Fibroblast of mammary gland (primary cell): ENCODE results near the gene TCF7L2.
A peak's percentile ranks its signal among the peaks of the same experiment; 100 is the strongest.

ENCODE experiments used
- DNase-seq: peaks from one replicate; pipeline ENCODE4 v3.0.0-alpha.2; 2010; ENCODE audit warnings: low read depth
- H3K4me3 ChIP-seq: 2 replicates; pipeline ENCODE4 v1.5.1; 2011; ENCODE audit warnings: low read depth, mild to moderate bottlenecking, low read length, moderate library complexity; ENCODE audit not compliant: control insufficient read depth
- TF ChIP-seq, protein P1 (sequence below): conservative IDR thresholded peaks from 2 replicates; pipeline ENCODE4 v1.5.1; 2011; ENCODE audit warnings: low read depth, low read length, inconsistent platforms; ENCODE audit not compliant: control insufficient read depth, insufficient read depth

TCF7L2 gene

GRCh38 chr10:112963835-112964234 lies 13.8 kb downstream of the TCF7L2 start:
- DNase-seq, result peak; percentile 35
- TF ChIP-seq, protein P1, sequence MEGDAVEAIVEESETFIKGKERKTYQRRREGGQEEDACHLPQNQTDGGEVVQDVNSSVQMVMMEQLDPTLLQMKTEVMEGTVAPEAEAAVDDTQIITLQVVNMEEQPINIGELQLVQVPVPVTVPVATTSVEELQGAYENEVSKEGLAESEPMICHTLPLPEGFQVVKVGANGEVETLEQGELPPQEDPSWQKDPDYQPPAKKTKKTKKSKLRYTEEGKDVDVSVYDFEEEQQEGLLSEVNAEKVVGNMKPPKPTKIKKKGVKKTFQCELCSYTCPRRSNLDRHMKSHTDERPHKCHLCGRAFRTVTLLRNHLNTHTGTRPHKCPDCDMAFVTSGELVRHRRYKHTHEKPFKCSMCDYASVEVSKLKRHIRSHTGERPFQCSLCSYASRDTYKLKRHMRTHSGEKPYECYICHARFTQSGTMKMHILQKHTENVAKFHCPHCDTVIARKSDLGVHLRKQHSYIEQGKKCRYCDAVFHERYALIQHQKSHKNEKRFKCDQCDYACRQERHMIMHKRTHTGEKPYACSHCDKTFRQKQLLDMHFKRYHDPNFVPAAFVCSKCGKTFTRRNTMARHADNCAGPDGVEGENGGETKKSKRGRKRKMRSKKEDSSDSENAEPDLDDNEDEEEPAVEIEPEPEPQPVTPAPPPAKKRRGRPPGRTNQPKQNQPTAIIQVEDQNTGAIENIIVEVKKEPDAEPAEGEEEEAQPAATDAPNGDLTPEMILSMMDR, result no peak
- no peak overlapping the region for H3K4me3 ChIP-seq

DNA sequence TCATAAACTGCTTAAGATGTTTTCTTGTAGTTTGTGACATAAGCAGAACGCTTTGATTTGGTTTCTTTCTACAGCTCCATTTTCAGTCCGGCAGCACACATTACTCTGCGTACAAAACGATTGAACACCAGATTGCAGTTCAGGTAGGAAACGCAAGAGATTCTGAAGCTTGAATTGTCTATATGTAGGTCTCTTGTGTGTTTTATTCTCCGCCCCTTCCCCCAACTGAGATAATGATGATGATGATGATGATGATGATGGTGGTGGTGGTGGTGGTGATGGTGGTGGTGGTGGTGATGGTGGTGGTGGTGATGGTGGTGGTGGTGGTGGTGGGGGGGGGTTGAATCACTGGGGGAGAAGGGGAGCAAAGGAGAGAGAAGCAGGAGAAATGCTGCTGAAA lies 14.4 kb downstream of the TCF7L2 start:
- H3K4me3 ChIP-seq, result no peak overlapping the region
- TF ChIP-seq, protein P1, result no peak
- DNase-seq, result no peak

- TF ChIP-seq, protein P1, result no peak
- H3K4me3 ChIP-seq, result no peak overlapping the region
- DNase-seq, result no peak
These were observed 16.3 kb downstream of the TCF7L2 start for GRCh38 chr10:112966194-112966855.

DNA sequence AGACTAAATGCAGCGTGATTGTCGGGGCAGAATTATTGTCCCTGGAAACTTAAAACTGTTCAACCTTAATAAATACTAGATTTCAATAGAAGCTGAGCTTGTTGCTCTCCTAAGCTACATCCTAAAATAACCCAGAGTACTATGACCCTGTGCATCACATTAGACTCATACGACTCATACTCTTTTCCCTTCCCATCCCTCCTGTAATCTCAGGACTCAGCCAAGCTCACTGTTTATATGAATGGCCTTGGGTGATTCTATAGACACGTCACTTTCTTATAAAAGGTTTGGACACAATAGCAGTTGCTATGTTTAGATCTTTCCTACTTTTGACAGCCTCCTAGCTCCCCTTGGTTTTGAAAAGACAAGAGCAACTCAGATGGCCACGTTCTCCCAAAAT lies 17.2 kb downstream of the TCF7L2 start:
- peak; percentile 80 for DNase-seq
- TF ChIP-seq, protein P1, result no peak
- no peak overlapping the region for H3K4me3 ChIP-seq

GRCh38 chr10:112969131-112969530 lies 19.1 kb downstream of the TCF7L2 start:
- TF ChIP-seq, protein P1, result no peak
- no peak overlapping the region for H3K4me3 ChIP-seq
- DNase-seq, result no peak

GRCh38 chr10:112969542-112969941 lies 19.5 kb downstream of the TCF7L2 start:
- no peak for DNase-seq
- no peak overlapping the region for H3K4me3 ChIP-seq
- TF ChIP-seq, protein P1, result no peak

- DNase-seq, result no peak
- no peak overlapping the region for H3K4me3 ChIP-seq
- TF ChIP-seq, protein P1, result no peak
These were observed 20.0 kb downstream of the TCF7L2 start for GRCh38 chr10:112970021-112970420.
